Mesendoderm (in vitro differentiated cells): ENCODE measurements around the gene SND1.

ENCODE experiments used
- DNase-seq: peaks from one replicate; pipeline ENCODE4 v3.0.0; 2013
- H2AK5ac ChIP-seq: 2 replicates; pipeline ENCODE4 v1.6.1; 2013; ENCODE audit warnings: low read length, inconsistent platforms
- H2BK120ac ChIP-seq: 2 replicates; pipeline ENCODE4 v1.6.1; 2013; ENCODE audit warnings: low read depth, mild to moderate bottlenecking, low read length, moderate library complexity, mixed read lengths
- H2BK15ac ChIP-seq: replicated peaks from 2 replicates; pipeline ENCODE4 v1.6.1; 2013; ENCODE audit warnings: low read depth, mild to moderate bottlenecking, moderate library complexity
- H2BK5ac ChIP-seq: 2 replicates; pipeline ENCODE4 v1.6.1; 2013; ENCODE audit warnings: low read length, inconsistent platforms
- H3K18ac ChIP-seq: 2 replicates; pipeline ENCODE4 v1.6.1; 2013; ENCODE audit warnings: mild to moderate bottlenecking, low read length, mixed read lengths
- H3K23ac ChIP-seq: one replicate; pipeline ENCODE4 v1.6.1; 2013; ENCODE audit warnings: low read length
- H3K27ac ChIP-seq: 2 replicates; pipeline ENCODE4 v1.5.1; 2013; ENCODE audit warnings: low read depth, mild to moderate bottlenecking, inconsistent platforms, low read length, moderate library complexity
- H3K27me3 ChIP-seq: 2 replicates; pipeline ENCODE4 v1.6.1; 2013; ENCODE audit warnings: low read length, control low read depth, mild to moderate bottlenecking, inconsistent platforms; ENCODE audit not compliant: insufficient read depth, poor library complexity
- H3K36me3 ChIP-seq: 2 replicates; pipeline ENCODE4 v1.6.1; 2013; ENCODE audit warnings: low read length, inconsistent platforms; ENCODE audit not compliant: control insufficient read depth, insufficient read depth
- H3K4ac ChIP-seq: one replicate; pipeline ENCODE4 v1.6.1; 2013; ENCODE audit warnings: low read depth, mild to moderate bottlenecking, low read length, moderate library complexity
- H3K4me1 ChIP-seq: 2 replicates; pipeline ENCODE4 v1.6.1; 2013; ENCODE audit warnings: low read depth, low read length, inconsistent platforms; ENCODE audit not compliant: control insufficient read depth
- H3K4me2 ChIP-seq: 2 replicates; pipeline ENCODE4 v1.6.1; 2013; ENCODE audit warnings: low read length
- H3K4me3 ChIP-seq: 2 replicates; pipeline ENCODE4 v1.5.1; 2013; ENCODE audit warnings: mild to moderate bottlenecking, low read length
- H3K56ac ChIP-seq: one replicate; pipeline ENCODE4 v1.6.1; 2013; ENCODE audit warnings: low read length
- H3K79me1 ChIP-seq: 2 replicates; pipeline ENCODE4 v1.6.1; 2013; ENCODE audit warnings: low read length, inconsistent platforms
- H3K79me2 ChIP-seq: 2 replicates; pipeline ENCODE4 v1.6.1; 2013; ENCODE audit warnings: mild to moderate bottlenecking, low read length; ENCODE audit not compliant: control insufficient read depth, insufficient read depth
- H3K9ac ChIP-seq: 2 replicates; pipeline ENCODE4 v1.6.1; 2013; ENCODE audit warnings: low read length, inconsistent platforms
- H4K5ac ChIP-seq: one replicate; pipeline ENCODE4 v1.6.1; 2013; ENCODE audit warnings: low read length
- H4K8ac ChIP-seq: one replicate; pipeline ENCODE4 v1.6.1; 2013; ENCODE audit warnings: low read depth, mild to moderate bottlenecking, control low read depth, low read length, moderate library complexity
- WGBS: extraction: QIAGEN DNeasy Blood & Tissue Kit; methylation state at CpG from one replicate; pipeline ENCODE4 v1.1.7; 2013; ENCODE audit warnings: low lambda C conversion rate, missing lambda C conversion rate; ENCODE audit not compliant: insufficient coverage; ENCODE audit errors: extremely low coverage; 5-methylcytosine and 5-hydroxymethylcytosine counted together

SND1 gene

DNA sequence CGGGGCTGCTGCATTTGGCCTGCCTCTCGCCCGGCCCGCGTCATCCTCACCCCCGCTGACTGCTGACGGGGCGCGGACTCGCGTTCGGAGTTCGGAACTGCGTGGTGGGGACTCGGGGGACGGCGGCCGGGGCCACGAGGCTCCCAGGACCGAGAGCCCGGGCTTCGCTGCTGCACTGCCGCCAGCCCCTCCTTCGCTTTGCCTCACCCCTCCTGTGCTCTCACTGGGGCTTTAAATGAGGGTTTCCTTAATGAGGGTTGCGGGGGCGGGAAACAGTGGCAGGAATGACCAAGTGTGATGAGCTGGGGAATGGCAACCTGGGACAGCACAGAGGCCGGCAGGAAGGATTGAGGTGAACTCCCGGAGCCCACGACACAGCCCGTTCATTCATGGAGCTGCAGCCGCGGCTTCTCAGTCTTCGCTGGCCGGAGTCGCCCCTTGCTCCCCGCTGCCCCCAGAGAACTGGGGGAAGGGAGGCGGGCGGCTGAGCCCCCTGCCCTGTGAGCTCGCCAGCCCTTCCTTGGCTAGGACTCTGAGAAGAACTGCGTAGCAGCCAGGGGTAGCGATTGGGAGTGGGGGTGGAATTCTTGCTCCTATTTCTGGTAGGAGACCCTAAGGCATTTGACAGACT lies 380.7 kb downstream of the SND1 start:
- Histone ChIP-seq H3K4me2 (peak overlapping the region; percentile 49), H2BK120ac (no peak overlapping the region), H3K18ac (peak overlapping the region; percentile 71), H3K79me1 (peaks cover 8% of the 10 kb centered on the region), H3K4me3 (peak overlapping the region; percentile 4), H3K36me3 (no peaks in the 10 kb centered on the region), H3K27ac (no peak overlapping the region), H2AK5ac (no peak overlapping the region), H3K27me3 (no peaks in the 10 kb centered on the region), H4K8ac (no peak overlapping the region), H3K56ac (peak overlapping the region; percentile 72), H3K4me1 (peaks cover 1% of the 10 kb centered on the region), H2BK15ac (no peak overlapping the region), H3K79me2 (no peaks in the 10 kb centered on the region), H3K9ac (peak overlapping the region; percentile 63), H2BK5ac (no peak overlapping the region), H3K4ac (no peak overlapping the region), H3K23ac (peak overlapping the region; percentile 83), H4K5ac (no peak overlapping the region)
- peak; percentile 68 for DNase-seq
- WGBS = no CpG with 5 or more reads among the region's 41 CpGs

DNA sequence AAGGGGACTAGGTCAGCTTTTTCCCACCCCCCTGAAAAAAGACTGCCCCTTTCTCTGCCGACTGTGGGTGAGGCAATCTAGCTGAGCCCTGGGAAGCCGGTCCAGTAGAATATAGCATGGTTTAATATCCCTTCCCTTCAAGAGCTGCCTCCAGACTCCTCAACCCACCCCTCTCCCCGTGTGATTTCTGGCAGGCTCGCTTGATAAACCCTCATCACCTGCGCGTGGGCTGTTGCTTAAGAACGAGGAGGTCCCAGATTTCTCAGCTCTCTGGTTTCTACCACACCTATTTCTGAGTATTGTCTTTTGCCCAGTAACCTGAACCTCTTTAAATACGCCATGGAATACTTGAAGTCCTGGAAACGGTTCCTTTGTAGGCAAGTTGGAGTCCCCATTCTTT lies 381.3 kb downstream of the SND1 start:
- Histone ChIP-seq H3K36me3 (no peaks in the 10 kb centered on the region), H3K9ac (no peak overlapping the region), H3K18ac (no peak overlapping the region), H3K23ac (no peak overlapping the region), H3K4ac (no peak overlapping the region), H3K79me1 (peaks cover 8% of the 10 kb centered on the region), H3K4me1 (peaks cover 1% of the 10 kb centered on the region), H4K5ac (no peak overlapping the region), H2BK5ac (no peak overlapping the region), H3K4me3 (no peak overlapping the region), H3K79me2 (no peaks in the 10 kb centered on the region), H2BK120ac (no peak overlapping the region), H3K56ac (peak overlapping the region; percentile 72), H2AK5ac (no peak overlapping the region), H3K27ac (no peak overlapping the region), H3K27me3 (no peaks in the 10 kb centered on the region), H3K4me2 (no peak overlapping the region), H2BK15ac (no peak overlapping the region), H4K8ac (no peak overlapping the region)
- no CpG with 5 or more reads among the region's 9 CpGs for WGBS
- no peak for DNase-seq

DNA sequence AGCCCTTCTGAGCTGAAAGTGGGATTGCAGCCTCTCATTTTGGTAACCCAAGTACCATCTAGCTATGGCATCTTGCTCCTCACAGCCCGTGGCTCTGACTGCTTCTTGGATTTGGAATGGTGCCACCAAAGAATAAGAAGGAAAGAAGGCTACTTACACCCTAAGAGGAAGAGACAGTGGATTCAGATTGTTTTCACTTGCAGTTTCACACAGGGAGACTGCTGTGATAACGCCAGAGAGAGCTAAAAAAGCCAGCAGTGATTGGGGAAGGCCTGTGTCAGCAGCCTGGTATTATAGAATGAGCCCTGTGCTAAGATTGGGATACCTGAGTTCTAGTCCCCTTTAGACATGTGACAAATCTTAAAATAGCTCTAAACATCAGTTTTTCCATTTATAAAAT lies 382.8 kb downstream of the SND1 start:
- no CpG with 5 or more reads among the region's 2 CpGs for WGBS
- H3K9ac ChIP-seq = no peak overlapping the region
- DNase-seq = no peak

DNA sequence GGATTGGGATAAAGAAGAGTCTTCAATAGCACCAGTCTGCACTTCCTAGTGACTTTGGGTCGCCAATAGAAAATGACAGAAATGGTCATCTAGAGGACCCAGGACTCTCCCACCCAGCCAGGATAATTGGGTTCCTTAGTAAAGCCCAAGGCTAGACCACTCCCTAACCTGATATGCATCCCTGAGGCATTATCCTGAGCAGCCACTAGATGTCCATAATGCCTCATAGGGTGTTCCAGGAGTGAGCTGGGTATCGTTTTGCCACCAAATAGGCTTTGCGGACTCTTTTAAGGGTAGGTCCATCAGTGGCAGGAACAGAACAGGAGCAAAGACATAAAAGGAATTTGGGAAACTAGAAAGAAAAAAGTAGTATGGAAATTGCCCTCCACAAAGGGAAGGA lies 383.7 kb downstream of the SND1 start:
- H3K56ac ChIP-seq = no peak overlapping the region
- H3K79me2 ChIP-seq = no peaks in the 10 kb centered on the region
- no peak overlapping the region for H3K4ac ChIP-seq
- no peak overlapping the region for H3K4me2 ChIP-seq
- H2BK5ac ChIP-seq = no peak overlapping the region
- no peak overlapping the region for H3K18ac ChIP-seq
- H2AK5ac ChIP-seq = no peak overlapping the region
- H3K27me3 ChIP-seq = no peaks in the 10 kb centered on the region
- peaks cover 1% of the 10 kb centered on the region for H3K4me1 ChIP-seq
- no peaks in the 10 kb centered on the region for H3K36me3 ChIP-seq
- DNase-seq = peak; percentile 68
- no peak overlapping the region for H3K9ac ChIP-seq
- no CpG with 5 or more reads among the region's 3 CpGs for WGBS
- H2BK15ac ChIP-seq = no peak overlapping the region
- H3K79me1 ChIP-seq = no peaks in the 10 kb centered on the region
- H2BK120ac ChIP-seq = no peak overlapping the region
- no peak overlapping the region for H3K23ac ChIP-seq
- H3K4me3 ChIP-seq = no peak overlapping the region
- no peak overlapping the region for H4K5ac ChIP-seq
- no peak overlapping the region for H3K27ac ChIP-seq
- no peak overlapping the region for H4K8ac ChIP-seq

More for the DNA sequence above, 382.8 kb downstream of the SND1 start:
- Histone ChIP-seq H3K23ac (no peak overlapping the region), H3K4me3 (no peak overlapping the region), H2AK5ac (no peak overlapping the region), H3K79me2 (no peaks in the 10 kb centered on the region), H3K56ac (no peak overlapping the region), H3K27ac (no peak overlapping the region), H3K4me2 (no peak overlapping the region), H3K79me1 (no peaks in the 10 kb centered on the region), H3K18ac (no peak overlapping the region), H4K5ac (no peak overlapping the region), H3K4ac (no peak overlapping the region), H3K4me1 (peaks cover 1% of the 10 kb centered on the region), H4K8ac (no peak overlapping the region), H3K27me3 (no peaks in the 10 kb centered on the region), H2BK120ac (no peak overlapping the region), H3K36me3 (no peaks in the 10 kb centered on the region), H2BK15ac (no peak overlapping the region), H2BK5ac (no peak overlapping the region)

DNA sequence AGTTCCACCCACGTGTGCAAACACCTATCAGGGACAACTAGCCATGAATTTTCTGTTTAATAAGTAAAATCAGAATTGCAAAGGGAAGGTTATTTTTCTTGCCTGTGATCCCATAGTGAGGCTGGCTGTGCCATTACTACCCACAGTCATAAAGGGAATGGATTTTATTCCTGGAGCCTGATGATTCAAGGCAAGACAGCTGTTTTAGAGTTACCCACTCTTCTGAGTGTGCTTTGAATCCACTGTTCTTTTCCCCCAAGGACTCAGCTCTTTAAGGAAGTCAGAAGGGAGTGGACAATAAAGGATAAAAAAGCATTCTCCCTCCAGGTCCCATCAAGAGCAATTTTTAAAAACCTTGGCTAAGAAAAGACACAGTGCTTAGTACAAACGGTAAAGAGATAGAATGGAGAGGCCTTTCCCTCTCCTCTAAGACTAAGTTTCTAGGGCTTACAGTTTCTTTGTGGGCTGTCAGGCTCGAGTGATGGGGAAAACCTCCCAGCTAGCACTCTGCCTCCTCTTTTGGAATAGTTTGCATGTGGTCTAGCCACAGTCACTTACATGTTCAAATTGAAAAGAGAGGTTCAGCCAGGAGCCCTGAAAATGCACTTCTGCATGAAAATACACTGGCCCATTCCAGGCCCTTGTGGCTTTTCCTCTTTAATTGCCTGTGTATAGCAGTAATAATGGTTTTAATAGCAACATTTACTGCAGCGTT lies 384.4 kb downstream of the SND1 start:
- Histone ChIP-seq H3K4ac (no peak overlapping the region), H2BK120ac (no peak overlapping the region)

More for the DNA sequence above, 384.4 kb downstream of the SND1 start:
- peaks cover 1% of the 10 kb centered on the region for H3K4me1 ChIP-seq
- no peak overlapping the region for H3K23ac ChIP-seq
- no peak for DNase-seq
- no peak overlapping the region for H2AK5ac ChIP-seq
- H4K5ac ChIP-seq = no peak overlapping the region
- H2BK15ac ChIP-seq = no peak overlapping the region
- H3K36me3 ChIP-seq = no peaks in the 10 kb centered on the region
- H3K27ac ChIP-seq = no peak overlapping the region
- no peak overlapping the region for H3K9ac ChIP-seq
- H3K79me1 ChIP-seq = no peaks in the 10 kb centered on the region
- no peaks in the 10 kb centered on the region for H3K27me3 ChIP-seq
- no peak overlapping the region for H3K4me3 ChIP-seq
- H3K56ac ChIP-seq = no peak overlapping the region
- no peak overlapping the region for H3K18ac ChIP-seq
- H2BK5ac ChIP-seq = no peak overlapping the region
- H4K8ac ChIP-seq = no peak overlapping the region
- WGBS = no CpG with 5 or more reads among the region's 4 CpGs
- no peak overlapping the region for H3K4me2 ChIP-seq
- no peaks in the 10 kb centered on the region for H3K79me2 ChIP-seq
